ENCODE data around the gene OAS1.

- TF ChIP-seq, protein P1, sequence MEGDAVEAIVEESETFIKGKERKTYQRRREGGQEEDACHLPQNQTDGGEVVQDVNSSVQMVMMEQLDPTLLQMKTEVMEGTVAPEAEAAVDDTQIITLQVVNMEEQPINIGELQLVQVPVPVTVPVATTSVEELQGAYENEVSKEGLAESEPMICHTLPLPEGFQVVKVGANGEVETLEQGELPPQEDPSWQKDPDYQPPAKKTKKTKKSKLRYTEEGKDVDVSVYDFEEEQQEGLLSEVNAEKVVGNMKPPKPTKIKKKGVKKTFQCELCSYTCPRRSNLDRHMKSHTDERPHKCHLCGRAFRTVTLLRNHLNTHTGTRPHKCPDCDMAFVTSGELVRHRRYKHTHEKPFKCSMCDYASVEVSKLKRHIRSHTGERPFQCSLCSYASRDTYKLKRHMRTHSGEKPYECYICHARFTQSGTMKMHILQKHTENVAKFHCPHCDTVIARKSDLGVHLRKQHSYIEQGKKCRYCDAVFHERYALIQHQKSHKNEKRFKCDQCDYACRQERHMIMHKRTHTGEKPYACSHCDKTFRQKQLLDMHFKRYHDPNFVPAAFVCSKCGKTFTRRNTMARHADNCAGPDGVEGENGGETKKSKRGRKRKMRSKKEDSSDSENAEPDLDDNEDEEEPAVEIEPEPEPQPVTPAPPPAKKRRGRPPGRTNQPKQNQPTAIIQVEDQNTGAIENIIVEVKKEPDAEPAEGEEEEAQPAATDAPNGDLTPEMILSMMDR (IDR thresholded peaks at IDR 0.05; ENCODE audit: insufficient read depth, low read depth, low read length): no peak
- no peak for TF ChIP-seq EZH2 (IDR thresholded peaks at IDR 0.05; ENCODE audit: insufficient read depth, low read length)
Measured at GRCh38 chr12:112868459-112869041, 38.2 kb upstream of the OAS1 start.
